ENCODE results near the gene MCRS1. TPM values are rescaled to one million over a fixed set of nuclear protein-coding genes. Genes with fewer than 3 reads are reported as not detected.
"Not testable (repeated sequence)": the region's sequence is repeated elsewhere in the genome, so short reads cannot be mapped to it uniquely, and the experiment has no call there.

Gene MCRS1, protein sequence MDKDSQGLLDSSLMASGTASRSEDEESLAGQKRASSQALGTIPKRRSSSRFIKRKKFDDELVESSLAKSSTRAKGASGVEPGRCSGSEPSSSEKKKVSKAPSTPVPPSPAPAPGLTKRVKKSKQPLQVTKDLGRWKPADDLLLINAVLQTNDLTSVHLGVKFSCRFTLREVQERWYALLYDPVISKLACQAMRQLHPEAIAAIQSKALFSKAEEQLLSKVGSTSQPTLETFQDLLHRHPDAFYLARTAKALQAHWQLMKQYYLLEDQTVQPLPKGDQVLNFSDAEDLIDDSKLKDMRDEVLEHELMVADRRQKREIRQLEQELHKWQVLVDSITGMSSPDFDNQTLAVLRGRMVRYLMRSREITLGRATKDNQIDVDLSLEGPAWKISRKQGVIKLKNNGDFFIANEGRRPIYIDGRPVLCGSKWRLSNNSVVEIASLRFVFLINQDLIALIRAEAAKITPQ
- total RNA-seq (2014; rRNA removed; shearing (Covaris generic); ENCODE audit: low replicate concordance) = 54.4 and 107 TPM in 2 replicates

DNA sequence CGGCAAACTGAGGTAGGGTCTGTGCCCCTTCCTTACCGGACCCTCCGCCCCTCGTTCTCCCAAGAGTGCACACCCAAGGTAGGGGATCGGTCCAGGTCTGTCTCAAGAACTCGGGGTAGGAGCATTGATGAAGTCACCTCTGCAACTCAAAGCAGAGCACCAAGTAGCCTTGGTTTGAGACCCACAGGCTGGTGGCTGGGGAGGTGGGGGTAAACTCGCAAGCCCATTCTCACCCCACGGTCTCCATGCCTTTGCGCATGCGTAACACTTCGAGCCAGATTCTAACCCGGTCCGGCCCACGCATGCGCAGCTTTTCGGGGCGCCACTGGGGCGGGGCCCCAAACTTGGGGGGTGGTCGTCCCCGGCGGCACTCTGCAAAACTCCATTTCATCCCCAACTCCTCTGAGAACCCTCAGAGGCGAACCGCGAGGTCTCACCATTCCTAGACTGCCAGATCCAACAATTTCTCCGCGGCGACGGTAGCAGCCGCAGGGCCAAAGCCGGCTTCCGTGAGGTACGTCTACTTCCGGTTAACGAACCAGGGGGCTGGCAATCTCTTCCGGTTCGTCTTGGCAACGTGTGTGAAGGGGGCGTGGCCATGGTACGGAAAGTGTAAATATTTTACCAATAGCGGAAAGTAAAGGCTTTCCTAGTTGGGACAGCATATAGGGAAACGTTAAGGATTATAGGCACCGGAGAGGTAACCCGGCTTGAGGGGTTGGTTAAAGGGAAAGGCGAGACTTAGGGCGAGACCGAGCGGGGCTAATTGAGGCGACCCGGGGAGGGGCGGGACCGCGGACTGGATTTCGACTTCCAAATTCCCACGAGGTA lies at the start of gene MCRS1:
Gene MCRS1, minus strand, starts transcription at position 532 of the 831 bp plus-strand sequence. CDS start 1,411 bp downstream, outside the sequence.
- Histone ChIP-seq H3K9me3 (no peaks in the 10 kb centered on the region), H3K36me3 (peaks cover 18% of the 10 kb centered on the region), H3K4me3 (peak within 1 kb of the TSS; percentile 92), H3K27me3 (no peaks in the 10 kb centered on the region)
- DNase-seq = peak; percentile 80

DNA sequence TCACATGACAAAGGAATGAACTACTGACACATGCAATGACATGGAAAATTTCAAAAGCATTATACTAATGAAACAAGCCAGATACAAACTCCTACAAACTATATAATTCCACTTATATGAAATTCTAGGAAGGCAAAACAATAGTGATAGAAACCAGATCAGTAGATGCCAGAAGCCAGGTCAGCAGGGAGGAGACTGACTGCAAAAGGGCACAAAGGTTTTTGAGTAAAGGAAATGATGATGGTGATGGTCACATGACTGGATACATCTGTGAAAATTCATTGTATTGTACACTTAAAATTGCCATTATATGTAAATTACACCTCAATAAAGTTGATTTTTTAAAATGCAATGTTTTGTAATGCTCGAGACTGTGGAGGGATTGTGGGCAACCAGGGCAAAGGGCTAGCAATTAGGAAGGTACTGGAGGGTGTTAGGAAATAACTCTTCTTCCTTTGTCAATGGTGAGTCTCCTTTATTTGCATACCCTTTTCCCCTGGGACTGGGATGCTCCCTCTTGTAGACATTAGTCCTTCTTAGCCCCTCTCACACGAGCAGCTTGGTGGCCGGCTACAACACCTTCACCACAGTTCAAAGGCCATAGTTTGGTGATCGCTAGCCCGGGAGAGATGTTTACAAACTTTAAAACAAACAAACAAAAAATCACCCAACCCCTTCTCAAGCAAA lies 48.7 kb upstream of the MCRS1 start:
- no peak for DNase-seq
- Histone ChIP-seq H3K9me3 (peaks cover 2% of the 10 kb centered on the region; the same call in 1 of the 2 replicates), H3K27me3 (no peaks in the 10 kb centered on the region), H3K36me3 (no peaks in the 10 kb centered on the region), H3K4me3 (no peak overlapping the region)

DNA sequence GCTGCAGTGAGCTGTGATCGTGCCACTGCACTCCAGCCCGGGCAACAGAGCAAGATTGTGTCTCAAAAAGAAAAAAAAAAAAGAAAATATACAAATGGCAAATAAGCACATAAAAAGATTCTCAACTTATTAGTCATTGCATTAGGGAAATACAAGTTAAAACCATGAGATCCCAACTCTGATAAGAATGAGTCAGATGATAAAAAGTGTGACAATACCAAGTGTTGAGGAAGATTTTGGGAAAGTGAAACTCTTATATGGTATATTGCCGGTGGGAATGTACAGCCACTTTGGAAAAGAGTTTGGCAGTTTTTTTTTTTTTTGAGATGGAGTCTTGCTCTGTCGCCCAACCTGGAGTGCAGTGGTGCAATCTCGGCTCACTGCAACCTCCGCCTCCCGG lies 47.8 kb upstream of the MCRS1 start:
- no peak for DNase-seq
- H3K9me3 ChIP-seq = peaks cover 2% of the 10 kb centered on the region; the same call in 1 of the 2 replicates
- no peaks in the 10 kb centered on the region for H3K36me3 ChIP-seq
- no peaks in the 10 kb centered on the region for H3K27me3 ChIP-seq
- no peak overlapping the region for H3K4me3 ChIP-seq

DNA sequence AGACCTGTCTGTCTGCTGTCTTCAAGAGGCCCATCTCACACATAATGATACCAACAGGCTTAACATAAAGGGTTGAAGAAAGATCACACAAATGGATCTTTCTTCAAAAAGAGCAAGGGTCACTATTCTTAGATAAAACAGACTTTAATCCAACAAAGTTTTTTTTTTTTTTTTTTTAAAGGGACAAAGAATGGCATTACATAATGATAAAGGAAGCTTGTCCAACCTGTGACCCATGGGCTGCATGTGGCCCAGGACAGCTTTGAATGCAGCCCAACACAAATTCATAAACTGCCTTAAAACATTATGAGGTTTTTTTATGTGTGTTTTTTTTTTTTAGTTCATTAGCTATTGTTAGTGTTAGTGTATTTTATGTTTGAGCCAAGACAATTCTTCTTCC lies 44.3 kb upstream of the MCRS1 start:
- Histone ChIP-seq H3K4me3 (no peak overlapping the region), H3K36me3 (no peaks in the 10 kb centered on the region), H3K9me3 (peaks cover 2% of the 10 kb centered on the region; the same call in 1 of the 2 replicates), H3K27me3 (no peaks in the 10 kb centered on the region)
- DNase-seq = no peak

DNA sequence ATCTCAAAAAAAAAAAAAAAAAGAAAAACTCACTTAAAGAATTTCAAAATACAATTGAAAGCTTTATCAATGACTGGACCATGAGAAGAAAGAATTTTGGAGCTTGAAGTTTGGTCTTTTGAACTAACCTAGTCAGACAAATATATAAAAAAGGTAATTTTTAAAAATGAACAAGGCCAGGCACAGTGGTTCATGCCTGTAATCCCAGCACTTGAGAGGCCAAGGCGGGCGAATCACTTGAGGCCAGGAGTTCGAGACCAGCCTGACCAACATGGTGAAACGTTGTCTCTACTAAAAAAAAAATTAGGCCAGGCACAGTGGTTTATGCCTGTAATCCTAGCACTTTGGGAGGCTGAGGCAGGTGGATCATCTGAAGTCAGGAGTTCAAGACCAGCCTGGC lies 42.8 kb upstream of the MCRS1 start:
- not testable (repeated sequence) for H3K36me3 ChIP-seq, H3K4me3 ChIP-seq, DNase-seq, H3K9me3 ChIP-seq, H3K27me3 ChIP-seq

DNA sequence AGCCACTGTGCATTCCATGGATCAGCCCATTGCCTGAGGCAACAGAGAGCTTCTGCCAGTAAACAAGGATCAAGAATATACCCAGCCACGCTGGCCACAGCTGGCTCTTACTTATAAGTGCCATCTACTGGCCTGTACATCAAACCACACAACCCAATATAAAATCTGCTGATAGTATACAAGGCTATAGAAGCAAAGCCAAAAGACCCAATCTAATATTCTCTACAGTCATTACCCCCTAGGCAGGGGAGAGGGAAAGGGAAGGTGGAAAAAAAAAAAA lies 41.9 kb upstream of the MCRS1 start:
- DNase-seq = no peak
- Histone ChIP-seq H3K36me3 (no peaks in the 10 kb centered on the region), H3K27me3 (no peaks in the 10 kb centered on the region), H3K4me3 (no peak overlapping the region), H3K9me3 (no peaks in the 10 kb centered on the region)

DNA sequence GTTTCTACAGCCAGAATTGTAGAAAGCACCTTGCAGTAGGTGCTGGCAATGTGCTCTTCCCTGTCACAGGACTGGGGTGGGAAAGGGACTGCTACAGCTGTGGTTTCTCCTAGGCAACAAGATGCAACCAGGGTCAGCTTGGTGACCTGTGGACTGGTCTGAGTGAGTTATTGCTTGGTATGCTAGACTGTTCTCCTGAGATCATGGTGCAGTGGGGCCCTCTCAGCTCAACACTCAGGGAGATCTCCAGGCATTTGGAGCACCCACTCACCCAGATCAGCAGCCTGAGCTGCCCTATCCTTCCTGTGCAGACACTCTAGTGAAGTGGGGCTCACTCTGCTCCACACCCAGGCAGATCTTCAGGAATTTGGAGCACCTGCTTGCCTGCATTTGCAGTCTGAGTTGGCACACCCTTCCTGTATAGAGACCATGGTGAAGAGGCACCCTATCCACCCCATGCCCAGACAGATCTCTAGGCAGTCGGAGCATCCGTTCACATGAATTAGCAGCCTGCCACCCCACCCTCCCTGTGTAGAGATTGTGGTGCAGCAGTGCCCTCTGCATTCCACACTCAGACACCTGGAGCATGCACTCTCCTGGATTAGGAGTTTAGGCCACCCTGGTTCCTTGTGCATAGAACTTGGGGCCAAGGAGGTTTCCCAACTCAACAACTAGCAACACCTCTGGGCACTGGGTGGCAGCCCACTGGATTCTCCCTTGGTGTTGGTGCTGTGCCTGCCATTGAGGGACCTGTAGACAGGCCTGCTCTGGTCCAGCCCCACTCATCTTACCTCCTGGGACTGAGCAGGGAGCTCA lies 41.3 kb upstream of the MCRS1 start:
- no peak overlapping the region for H3K4me3 ChIP-seq
- no peaks in the 10 kb centered on the region for H3K27me3 ChIP-seq
- no peaks in the 10 kb centered on the region for H3K9me3 ChIP-seq
- H3K36me3 ChIP-seq = no peaks in the 10 kb centered on the region
- no peak for DNase-seq

DNA sequence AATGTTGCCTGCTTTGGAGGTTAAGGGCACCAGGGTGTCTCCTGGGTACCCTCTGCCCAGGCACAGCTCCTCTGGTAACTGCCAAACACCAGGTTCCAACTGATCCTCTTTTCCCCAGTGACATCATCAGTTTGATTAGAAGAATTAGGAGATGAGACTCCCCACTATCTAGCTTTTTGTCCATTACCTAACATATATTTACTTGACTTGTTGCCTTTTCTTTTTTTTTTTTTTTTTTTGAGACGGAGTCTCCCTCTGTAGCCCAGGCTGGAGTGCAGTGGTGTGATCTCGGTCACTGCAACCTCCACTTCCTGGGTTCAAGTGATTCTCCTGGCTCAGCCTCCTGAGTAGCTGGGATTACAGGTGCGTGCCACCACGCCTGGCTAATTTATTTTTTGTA lies 37.6 kb upstream of the MCRS1 start, which contains the start of gene FAM186B:
Gene FAM186B, minus strand, starts transcription at position 101 of the 400 bp plus-strand sequence. CDS start 162 bp downstream, outside the sequence.
- H3K9me3 ChIP-seq, H3K4me3 ChIP-seq, H3K27me3 ChIP-seq, H3K36me3 ChIP-seq, DNase-seq: not testable (repeated sequence)

DNA sequence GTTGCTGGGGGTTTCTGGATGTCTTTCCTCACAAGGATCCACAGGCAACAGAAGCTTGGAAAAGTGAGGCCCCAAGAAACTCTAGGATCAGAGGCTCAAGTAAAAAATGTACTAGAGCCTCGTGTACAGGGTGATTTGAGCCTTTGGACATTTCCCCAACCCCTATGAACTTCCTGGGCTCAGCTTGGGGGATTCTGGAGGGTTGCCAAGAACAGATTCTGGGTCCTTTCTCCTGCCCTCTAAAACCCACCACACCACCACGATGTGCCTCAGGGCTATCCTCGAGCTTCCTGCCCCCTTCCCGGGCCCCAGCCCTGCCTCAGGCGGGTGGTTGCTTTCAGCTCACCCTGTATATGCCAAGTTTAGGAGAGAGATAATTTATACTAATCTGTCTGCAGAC lies 36.9 kb upstream of the MCRS1 start:
- DNase-seq = no peak
- no peaks in the 10 kb centered on the region for H3K36me3 ChIP-seq
- no peak overlapping the region for H3K4me3 ChIP-seq
- H3K9me3 ChIP-seq = no peaks in the 10 kb centered on the region
- H3K27me3 ChIP-seq = no peaks in the 10 kb centered on the region

DNA sequence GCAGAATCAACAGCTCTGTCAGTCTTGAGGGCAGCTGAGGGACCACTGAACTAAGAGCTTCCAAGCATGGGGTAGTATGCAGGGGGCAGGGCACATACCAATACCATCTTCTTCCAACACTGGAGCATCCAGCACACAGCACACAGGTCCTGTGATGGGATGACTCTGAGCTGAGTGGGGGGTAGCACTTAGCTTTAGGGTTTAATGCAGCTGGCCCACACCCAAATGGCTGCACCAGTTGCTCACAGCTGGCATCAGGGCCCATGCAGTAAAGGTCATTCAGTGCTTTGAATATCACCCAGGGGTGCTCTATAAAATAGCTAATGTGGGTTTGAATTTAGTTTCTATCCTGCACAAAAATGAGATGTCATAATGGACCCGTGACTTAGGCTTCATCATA lies 35.8 kb upstream of the MCRS1 start:
- Histone ChIP-seq H3K36me3 (no peaks in the 10 kb centered on the region), H3K27me3 (no peaks in the 10 kb centered on the region), H3K4me3 (no peak overlapping the region), H3K9me3 (no peaks in the 10 kb centered on the region)
- DNase-seq = no peak

DNA sequence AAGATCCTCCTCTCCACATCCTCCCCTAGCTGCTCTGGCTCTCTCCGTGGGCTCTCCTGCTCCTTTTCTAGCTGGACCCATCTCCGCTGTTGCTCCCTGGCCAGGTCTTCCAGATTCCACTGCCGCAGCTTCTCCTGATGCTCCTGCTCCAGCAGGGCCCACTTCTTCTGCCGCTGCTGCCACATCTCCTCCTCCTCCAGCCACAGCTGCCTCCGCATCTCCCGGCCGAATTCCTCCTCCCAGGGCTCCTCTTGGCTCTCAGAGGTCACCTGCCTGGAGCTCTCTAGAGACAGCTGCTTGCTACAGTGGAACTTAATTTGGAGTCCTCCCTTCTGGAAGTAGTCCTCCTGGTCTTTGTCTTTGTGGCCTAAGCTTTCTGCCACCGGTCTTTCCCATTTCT lies 32.0 kb upstream of the MCRS1 start:
- H3K36me3 ChIP-seq = no peaks in the 10 kb centered on the region; the same call in 1 of the 2 replicates
- H3K27me3 ChIP-seq = no peaks in the 10 kb centered on the region
- no peaks in the 10 kb centered on the region for H3K9me3 ChIP-seq
- no peak overlapping the region for H3K4me3 ChIP-seq
- no peak for DNase-seq

DNA sequence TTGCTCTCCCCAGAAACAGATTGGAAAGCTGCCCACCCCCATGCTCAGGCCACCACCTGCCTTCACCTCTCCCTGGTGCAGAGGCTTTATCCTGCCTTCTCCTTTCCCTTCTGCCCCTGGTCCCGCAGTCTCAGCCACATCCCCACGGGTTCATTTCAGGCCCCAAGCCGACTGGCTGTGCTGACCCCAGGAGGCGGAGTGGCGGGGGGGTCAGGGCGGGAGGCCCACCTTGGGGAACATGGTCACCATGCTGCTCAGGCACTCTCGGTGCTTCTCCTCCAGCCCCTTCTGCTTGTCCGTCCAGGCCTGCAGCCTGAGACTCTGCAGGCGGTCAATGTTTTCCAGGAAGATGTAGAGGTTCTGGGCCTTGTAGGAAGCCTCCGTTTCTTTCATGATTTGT lies 30.6 kb upstream of the MCRS1 start:
- Histone ChIP-seq H3K9me3 (no peaks in the 10 kb centered on the region), H3K27me3 (no peaks in the 10 kb centered on the region), H3K36me3 (no peaks in the 10 kb centered on the region; the same call in 1 of the 2 replicates), H3K4me3 (no peak overlapping the region)
- DNase-seq = no peak

DNA sequence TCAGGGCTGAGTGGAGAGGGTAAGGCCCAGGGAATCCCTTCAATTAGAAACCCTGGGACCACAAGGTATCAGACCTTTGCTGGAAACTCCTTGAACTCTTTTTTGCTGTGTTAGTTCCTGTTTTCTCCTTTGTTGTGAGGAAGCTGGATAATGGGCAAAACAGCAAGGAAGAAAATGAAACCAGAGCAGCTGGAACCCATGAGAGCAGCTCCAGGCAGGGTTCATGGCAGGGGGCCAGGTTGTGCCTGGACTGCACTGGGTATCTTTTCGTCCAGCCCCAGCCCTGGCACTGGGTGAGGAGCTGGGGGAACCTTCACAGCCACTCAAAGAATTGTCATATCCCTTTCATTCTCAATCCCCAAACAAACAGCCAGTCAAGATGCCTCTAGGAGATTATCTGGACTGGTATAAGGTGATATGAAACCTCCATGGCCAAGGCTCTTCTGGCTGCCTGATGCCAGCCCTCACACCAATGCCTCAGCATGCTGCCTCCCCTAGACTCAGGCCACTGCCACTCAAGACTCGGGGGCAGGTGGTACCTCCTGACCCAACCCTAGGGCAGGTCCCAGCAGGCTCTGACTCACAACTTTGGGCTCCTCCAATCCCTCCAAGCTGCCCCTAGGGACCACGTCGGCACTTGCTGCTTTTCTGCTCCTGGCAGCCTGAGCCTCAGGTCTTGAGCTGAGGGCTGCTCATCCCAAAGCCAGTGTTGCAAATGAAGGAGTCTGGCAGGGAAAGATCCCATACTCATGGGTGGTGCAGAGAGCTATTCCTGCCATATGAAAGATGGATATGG lies 21.0 kb upstream of the MCRS1 start:
- Histone ChIP-seq H3K36me3 (no peaks in the 10 kb centered on the region; the same call in 1 of the 2 replicates), H3K4me3 (no peak overlapping the region), H3K9me3 (peaks cover 2% of the 10 kb centered on the region; the same call in 1 of the 2 replicates), H3K27me3 (no peaks in the 10 kb centered on the region)
- DNase-seq = no peak

DNA sequence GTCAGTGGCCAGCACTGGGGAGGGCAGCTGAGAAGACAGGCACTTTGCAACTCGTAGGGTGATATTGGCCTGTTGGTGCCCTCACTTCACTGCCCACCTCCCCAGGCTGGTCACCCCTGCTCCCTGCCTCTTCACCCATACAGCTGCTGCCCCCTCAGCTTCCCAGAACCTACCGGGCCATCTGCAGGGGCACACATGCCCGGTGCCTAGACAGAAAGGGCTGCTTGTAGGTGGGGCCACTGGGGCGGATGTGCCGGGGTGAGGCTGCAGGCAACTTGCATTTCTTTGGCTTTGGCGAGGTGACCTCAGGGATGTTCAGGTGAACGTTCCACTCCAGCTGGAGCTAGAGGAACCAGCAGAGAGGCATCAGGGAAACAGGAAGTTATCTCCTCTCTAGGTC lies 20.3 kb upstream of the MCRS1 start:
- no peak for DNase-seq
- H3K9me3 ChIP-seq = peaks cover 2% of the 10 kb centered on the region; the same call in 1 of the 2 replicates
- no peak overlapping the region for H3K4me3 ChIP-seq
- no peaks in the 10 kb centered on the region; the same call in 1 of the 2 replicates for H3K36me3 ChIP-seq
- H3K27me3 ChIP-seq = no peaks in the 10 kb centered on the region

DNA sequence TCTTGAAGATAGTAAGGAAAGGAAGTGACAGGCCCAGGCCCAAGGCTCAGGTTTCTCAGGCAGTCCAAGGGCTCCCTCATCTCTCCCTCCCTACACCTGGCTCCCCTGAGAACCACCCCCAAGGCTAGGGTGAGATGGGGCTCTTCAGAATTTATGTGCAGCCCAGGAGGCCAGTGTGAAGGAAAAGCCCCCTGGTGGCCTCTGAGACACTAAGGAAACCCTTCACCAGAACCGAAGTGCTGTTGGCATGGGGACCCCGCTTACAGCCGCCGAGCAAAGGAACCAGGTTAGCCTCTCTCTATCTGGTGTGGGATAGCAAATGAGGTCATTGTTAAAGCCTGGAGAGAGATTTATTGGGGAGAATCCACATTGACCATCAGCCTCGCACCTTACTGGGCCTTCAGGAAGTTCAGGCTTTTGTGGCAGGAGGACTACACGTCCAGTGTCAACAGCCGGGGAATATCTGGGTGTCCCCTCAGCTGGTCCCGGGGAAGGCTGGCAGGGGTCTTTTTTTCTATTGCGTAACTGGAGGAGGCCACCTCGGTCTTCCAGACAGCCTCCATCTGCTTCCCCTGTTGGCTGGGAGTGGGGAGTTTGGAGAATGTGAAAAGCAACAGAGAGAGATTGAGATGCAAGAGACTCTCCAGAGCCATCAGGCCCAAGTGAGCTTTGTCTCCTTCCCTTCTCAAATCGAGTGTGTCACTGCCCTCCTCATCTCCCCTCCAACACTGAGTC lies 19.4 kb upstream of the MCRS1 start:
- no peaks in the 10 kb centered on the region; the same call in 1 of the 2 replicates for H3K36me3 ChIP-seq
- DNase-seq = no peak
- H3K9me3 ChIP-seq = no peaks in the 10 kb centered on the region; the same call in 1 of the 2 replicates
- H3K27me3 ChIP-seq = no peaks in the 10 kb centered on the region
- H3K4me3 ChIP-seq = no peak overlapping the region
